ENCODE results near the gene EPRS1.

Gene EPRS1

DNA sequence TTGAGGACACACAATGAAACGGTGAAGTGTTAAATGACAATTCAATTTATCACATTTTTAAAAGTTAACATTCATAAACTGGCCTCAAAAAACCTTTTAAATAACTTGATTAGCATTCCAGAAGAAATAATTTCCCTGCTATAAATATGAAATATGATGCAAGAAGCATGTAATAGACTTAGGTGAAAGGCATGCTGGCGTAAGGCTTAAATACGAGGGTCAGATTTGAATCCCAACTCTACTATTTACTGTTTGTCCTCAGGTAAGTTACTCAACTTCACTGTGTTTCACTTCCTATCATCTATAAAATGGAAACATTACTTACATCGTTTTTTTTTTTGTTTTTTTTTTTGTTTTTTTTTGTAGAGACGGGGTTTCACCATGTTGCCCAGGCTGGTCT, 40.8 kb downstream of the EPRS1 start:
- ATAC-seq (no peak), DNase-seq (ENCODE audit: low spot score in 2 of 2) (no peak)
- Mint-ChIP-seq H3K4me3 (no peak overlapping the region), H3K27ac (no peak overlapping the region), H3K9me3 (no peaks in the 10 kb centered on the region), H3K4me1 (peaks cover 5% of the 10 kb centered on the region), H3K36me3 (peaks cover 100% of the 10 kb centered on the region)

GRCh38 chr1:220003610-220004299, 42.5 kb downstream of the EPRS1 start:
- Mint-ChIP-seq H3K4me1 (peaks cover 5% of the 10 kb centered on the region), H3K36me3 (peaks cover 100% of the 10 kb centered on the region), H3K9me3 (no peaks in the 10 kb centered on the region), H3K4me3 (no peak overlapping the region), H3K27ac (peak overlapping the region; percentile 82)
- DNase-seq (ENCODE audit: low spot score in 2 of 2) (no peak), ATAC-seq (peak; percentile 75)

- H3K9me3 Mint-ChIP-seq = no peaks in the 10 kb centered on the region
- DNase-seq (ENCODE audit: low spot score in 2 of 2) (no peak), ATAC-seq (no peak)
- H3K36me3 Mint-ChIP-seq = peaks cover 100% of the 10 kb centered on the region
- H3K4me3 Mint-ChIP-seq = no peak overlapping the region
- H3K27ac Mint-ChIP-seq = peak overlapping the region; percentile 82
- H3K4me1 Mint-ChIP-seq = peaks cover 5% of the 10 kb centered on the region
Measured at GRCh38 chr1:220003015-220003414, 43.3 kb downstream of the EPRS1 start.

- no peaks in the 10 kb centered on the region for H3K9me3 Mint-ChIP-seq
- no peak overlapping the region for H3K4me3 Mint-ChIP-seq
- H3K4me1 Mint-ChIP-seq = peaks cover 5% of the 10 kb centered on the region
- DNase-seq (ENCODE audit: low spot score in 2 of 2) (no peak), ATAC-seq (no peak)
- peaks cover 100% of the 10 kb centered on the region for H3K36me3 Mint-ChIP-seq
- no peak overlapping the region for H3K27ac Mint-ChIP-seq
Measured at GRCh38 chr1:220001095-220001501, 45.2 kb downstream of the EPRS1 start.

GRCh38 chr1:219999821-220000220, 46.5 kb downstream of the EPRS1 start:
- Mint-ChIP-seq H3K4me3 (no peak overlapping the region), H3K4me1 (peaks cover 5% of the 10 kb centered on the region), H3K9me3 (no peaks in the 10 kb centered on the region), H3K36me3 (peaks cover 100% of the 10 kb centered on the region), H3K27ac (no peak overlapping the region)
- ATAC-seq (no peak), DNase-seq (ENCODE audit: low spot score in 2 of 2) (no peak)

Measured in stimulated activated effector memory CD8-positive, alpha-beta T cell treated with anti-CD3 and anti-CD28 coated beads, Interleukin-12 subunit alpha, Interleukin-12 subunit beta, amount 100 ng/mL, for 72 hours (primary cell).